ENCODE results near the gene CTNND1.
"Not testable (repeated sequence)": the region's sequence is repeated elsewhere in the genome, so short reads cannot be mapped to it uniquely, and the experiment has no call there.

The CTNND1 gene

DNA sequence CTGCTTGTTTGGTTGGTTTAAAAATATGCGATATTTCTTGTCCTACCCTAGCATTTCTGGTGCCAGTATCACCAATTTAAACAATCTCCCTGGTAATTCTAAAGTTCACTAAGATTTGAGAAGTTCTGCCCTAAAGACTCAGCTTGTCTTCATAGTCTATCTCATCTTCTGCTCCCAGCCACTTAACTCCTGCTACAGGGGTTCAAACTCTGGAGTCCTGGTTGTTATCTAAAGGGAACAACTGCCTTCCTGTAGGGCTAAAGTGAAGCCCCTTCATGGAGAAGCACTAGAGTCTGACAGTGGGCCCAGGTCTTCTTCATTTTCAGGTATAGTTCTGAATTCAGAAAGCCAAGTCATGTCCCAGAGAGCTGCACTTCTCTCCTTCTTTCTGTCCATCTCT, 73.2 kb downstream of the CTNND1 start:
- no peak for DNase-seq (ENCODE audit: extremely low spot score)
- ChIA-PET POLR2A (no interaction called here), CTCF (no interaction called here)
- no peak for TF ChIP-seq LEF1 (IDR thresholded peaks at IDR 0.05; ENCODE audit: borderline replicate concordance)
- no peak for TF ChIP-seq CTBP1 (IDR thresholded peaks at IDR 0.05; ENCODE audit: borderline replicate concordance)
- no peak for TF ChIP-seq ELF4 (IDR thresholded peaks at IDR 0.05)
- no peak for TF ChIP-seq FOXK2 (IDR thresholded peaks at IDR 0.05)
- no peak for TF ChIP-seq HDGF (IDR thresholded peaks at IDR 0.05; ENCODE audit: borderline replicate concordance)
- TF ChIP-seq PKNOX1 (IDR thresholded peaks at IDR 0.05): no peak
- TF ChIP-seq FOXM1 (IDR thresholded peaks at IDR 0.05; ENCODE audit: borderline replicate concordance): no peak
- TF ChIP-seq ZNF384 (IDR thresholded peaks at IDR 0.05): no peak
- TF ChIP-seq FOXA1 (IDR thresholded peaks at IDR 0.05): no peak
- TF ChIP-seq SP1 (IDR thresholded peaks at IDR 0.05): no peak

GRCh38 chr11:57838609-57839008, 77.0 kb downstream of the CTNND1 start:
- POLR2A ChIA-PET; CTCF ChIA-PET; DNase-seq (ENCODE audit: extremely low spot score): not testable (repeated sequence)

DNA sequence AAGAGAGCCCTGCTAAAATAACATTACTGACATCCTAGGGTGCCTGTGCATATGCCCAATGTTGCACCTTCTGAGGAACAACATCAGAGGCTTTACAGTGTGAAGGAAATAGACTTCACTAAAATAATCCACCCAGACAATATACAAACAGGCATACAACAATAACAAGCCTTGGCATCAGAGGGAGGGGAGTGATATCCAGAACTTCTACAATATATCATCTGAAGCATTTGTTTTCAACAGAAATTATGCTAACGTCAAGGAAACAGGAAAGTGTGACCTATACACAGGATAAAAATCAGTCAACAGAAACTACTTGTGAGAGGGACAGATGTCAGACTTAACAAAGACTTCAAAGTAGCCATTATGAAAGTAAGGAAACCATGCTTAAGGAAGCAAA, 81.3 kb downstream of the CTNND1 start:
- CTCF ChIA-PET: no interaction called here
- DNase-seq (ENCODE audit: extremely low spot score): no peak
- POLR2A ChIA-PET: no interaction called here
- no peak for TF ChIP-seq FOXM1 (IDR thresholded peaks at IDR 0.05; ENCODE audit: borderline replicate concordance)
- no peak for TF ChIP-seq ARNT (IDR thresholded peaks at IDR 0.05)

DNA sequence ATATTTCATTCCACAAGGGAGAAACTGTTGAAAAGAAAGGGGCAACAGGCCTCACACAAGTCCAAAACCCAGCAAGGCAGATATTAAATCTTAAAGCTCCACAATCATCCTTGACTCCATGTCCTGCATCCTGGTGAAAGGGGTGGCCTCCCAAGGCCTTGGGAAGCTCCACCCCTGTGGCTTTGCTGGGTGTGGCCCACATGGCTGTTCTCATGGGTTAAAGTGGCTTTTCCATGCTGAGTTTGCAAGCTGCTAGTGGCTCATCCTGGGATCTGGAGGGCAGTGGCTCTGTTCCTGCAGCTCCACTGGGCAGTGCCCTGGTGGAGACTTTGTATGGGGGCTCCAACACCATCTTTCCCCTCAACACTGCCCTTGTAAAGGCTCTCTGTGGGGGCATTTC, 106.4 kb downstream of the CTNND1 start:
- POLR2A ChIA-PET: no interaction called here
- DNase-seq (ENCODE audit: extremely low spot score): no peak
- TF ChIP-seq SP1 (IDR thresholded peaks at IDR 0.05) (no peak), HDGF (IDR thresholded peaks at IDR 0.05; ENCODE audit: borderline replicate concordance) (no peak), L3MBTL2 (conservative IDR thresholded peaks at IDR 0.05) (no peak), FOXA1 (IDR thresholded peaks at IDR 0.05) (no peak)
- CTCF ChIA-PET: no interaction called here

- POLR2A ChIA-PET: no interaction called here
- CTCF ChIA-PET: no interaction called here
- DNase-seq (ENCODE audit: extremely low spot score): no peak
- TF ChIP-seq SP1 (IDR thresholded peaks at IDR 0.05): no peak
- TF ChIP-seq PKNOX1 (IDR thresholded peaks at IDR 0.05): no peak
- no peak for TF ChIP-seq CTBP1 (IDR thresholded peaks at IDR 0.05; ENCODE audit: borderline replicate concordance)
- no peak for TF ChIP-seq ZNF384 (IDR thresholded peaks at IDR 0.05)
- TF ChIP-seq FOXM1 (IDR thresholded peaks at IDR 0.05; ENCODE audit: borderline replicate concordance): no peak
- TF ChIP-seq HDGF (IDR thresholded peaks at IDR 0.05; ENCODE audit: borderline replicate concordance): no peak
- no peak for TF ChIP-seq LEF1 (IDR thresholded peaks at IDR 0.05; ENCODE audit: borderline replicate concordance)
- no peak for TF ChIP-seq FOXA1 (IDR thresholded peaks at IDR 0.05)
- no peak for TF ChIP-seq ELF4 (IDR thresholded peaks at IDR 0.05)
- TF ChIP-seq L3MBTL2 (conservative IDR thresholded peaks at IDR 0.05): no peak
- TF ChIP-seq BHLHE40 (IDR thresholded peaks at IDR 0.05; ENCODE audit: borderline replicate concordance): no peak
- no peak for TF ChIP-seq NFRKB (IDR thresholded peaks at IDR 0.05)
- no peak for TF ChIP-seq SUZ12 (IDR thresholded peaks at IDR 0.05)
- no peak for TF ChIP-seq ARNT (IDR thresholded peaks at IDR 0.05)
- TF ChIP-seq TARDBP (IDR thresholded peaks at IDR 0.05): no peak
- no peak for TF ChIP-seq FOXK2 (IDR thresholded peaks at IDR 0.05)
These were observed 106.9 kb downstream of the CTNND1 start for GRCh38 chr11:57868491-57868890.
